ENCODE measurements around the gene NUCB1. TPM values are rescaled to one million over a fixed set of nuclear protein-coding genes. Genes with fewer than 3 reads are reported as not detected.

The NUCB1 gene
- total RNA-seq, 1 experiment from 2014 or later: 142 TPM

DNA sequence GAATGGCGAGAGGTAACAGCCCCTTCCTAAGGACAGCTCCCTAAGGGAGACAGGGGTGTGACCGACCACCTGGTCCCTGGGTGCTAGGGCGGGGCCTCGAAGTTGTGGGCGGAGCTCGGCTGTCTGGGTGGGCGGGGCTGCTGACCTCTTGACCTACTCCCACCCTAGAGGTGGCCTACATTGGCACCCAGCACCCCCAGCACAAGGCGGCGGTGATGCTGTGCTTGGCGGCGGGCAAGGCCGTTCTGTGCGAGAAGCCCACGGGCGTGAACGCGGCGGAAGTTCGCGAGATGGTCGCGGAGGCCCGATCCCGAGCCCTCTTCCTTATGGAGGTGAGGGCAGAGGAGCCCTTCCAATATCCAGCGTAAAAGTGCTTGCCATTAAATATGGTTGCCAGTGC, 35.8 kb downstream of the NUCB1 start:
- Mint-ChIP-seq H3K9me3 (ENCODE audit: unreplicated experiment) (peaks cover 9% of the 10 kb centered on the region), H3K4me1 (ENCODE audit: low read depth, unreplicated experiment) (peaks cover 14% of the 10 kb centered on the region), H3K4me3 (ENCODE audit: unreplicated experiment) (no peak overlapping the region), H3K27ac (ENCODE audit: unreplicated experiment) (no peak overlapping the region), H3K36me3 (ENCODE audit: insufficient read depth, unreplicated experiment) (peaks cover 23% of the 10 kb centered on the region), H3K27me3 (ENCODE audit: insufficient read depth, unreplicated experiment) (no peaks in the 10 kb centered on the region)
- no peaks in the 10 kb centered on the region for H3K27me3 ChIP-seq (replicated peaks; ENCODE audit: control insufficient read depth, insufficient read depth, low read length)
- intact Hi-C loops (cut with micrococcal nuclease; ENCODE audit: unreplicated experiment): no loop called here
- POLR2A ChIA-PET: no interaction called here
- no peak for DNase-seq
- peaks cover 3% of the 10 kb centered on the region for H3K4me1 ChIP-seq
- no peaks in the 10 kb centered on the region for H3K36me3 ChIP-seq (ENCODE audit: control insufficient read depth, insufficient read depth, low read length)
- H3K9me3 ChIP-seq: peaks cover 8% of the 10 kb centered on the region; the same call in 1 of the 2 replicates
- no TSS peak for BruUV-seq (replicated peaks)
- CTCF ChIA-PET: interaction anchor here (0.7 to 1.7 kb wide), 2 partner anchors 15 to 58 kb away, joined by 4 to 7 read pairs; partner anchors contain the start of genes GYS1 and RUVBL2
- TF ChIP-seq, protein P1, sequence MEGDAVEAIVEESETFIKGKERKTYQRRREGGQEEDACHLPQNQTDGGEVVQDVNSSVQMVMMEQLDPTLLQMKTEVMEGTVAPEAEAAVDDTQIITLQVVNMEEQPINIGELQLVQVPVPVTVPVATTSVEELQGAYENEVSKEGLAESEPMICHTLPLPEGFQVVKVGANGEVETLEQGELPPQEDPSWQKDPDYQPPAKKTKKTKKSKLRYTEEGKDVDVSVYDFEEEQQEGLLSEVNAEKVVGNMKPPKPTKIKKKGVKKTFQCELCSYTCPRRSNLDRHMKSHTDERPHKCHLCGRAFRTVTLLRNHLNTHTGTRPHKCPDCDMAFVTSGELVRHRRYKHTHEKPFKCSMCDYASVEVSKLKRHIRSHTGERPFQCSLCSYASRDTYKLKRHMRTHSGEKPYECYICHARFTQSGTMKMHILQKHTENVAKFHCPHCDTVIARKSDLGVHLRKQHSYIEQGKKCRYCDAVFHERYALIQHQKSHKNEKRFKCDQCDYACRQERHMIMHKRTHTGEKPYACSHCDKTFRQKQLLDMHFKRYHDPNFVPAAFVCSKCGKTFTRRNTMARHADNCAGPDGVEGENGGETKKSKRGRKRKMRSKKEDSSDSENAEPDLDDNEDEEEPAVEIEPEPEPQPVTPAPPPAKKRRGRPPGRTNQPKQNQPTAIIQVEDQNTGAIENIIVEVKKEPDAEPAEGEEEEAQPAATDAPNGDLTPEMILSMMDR (IDR thresholded peaks at IDR 0.05; ENCODE audit: insufficient read depth in 1 of 2, low read depth in 1 of 2, low read length in 1 of 2, severe bottlenecking in 1 of 2, unreplicated experiment in 1 of 2): no peak
- H3K4me3 ChIP-seq (ENCODE audit: low read depth, low read length): no peak overlapping the region

DNA sequence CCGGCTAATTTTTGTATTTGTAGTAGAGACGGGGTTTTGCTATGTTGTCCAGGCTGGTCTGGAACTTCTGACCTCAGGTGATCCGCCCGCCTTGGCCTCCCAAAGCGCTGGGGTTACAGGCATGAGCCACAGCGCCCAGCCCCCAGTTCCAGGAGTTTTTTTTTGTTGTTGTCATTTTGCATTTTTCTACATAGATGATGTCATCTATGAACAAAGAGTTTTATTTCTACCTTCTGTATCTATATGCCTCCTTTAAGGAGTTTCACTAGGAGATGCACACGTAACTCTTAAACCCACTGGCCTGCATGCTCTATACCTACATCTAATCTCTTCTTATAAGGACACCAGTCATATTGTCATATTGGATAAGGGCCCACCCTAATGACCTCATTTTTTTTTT, 38.1 kb downstream of the NUCB1 start:
- no peak overlapping the region for H3K27ac Mint-ChIP-seq (ENCODE audit: unreplicated experiment)
- no peaks in the 10 kb centered on the region for H3K27me3 Mint-ChIP-seq (ENCODE audit: insufficient read depth, unreplicated experiment)
- no peak overlapping the region for H3K4me3 ChIP-seq (ENCODE audit: low read depth, low read length)
- peaks cover 3% of the 10 kb centered on the region; the same call in 1 of the 2 replicates for H3K4me1 ChIP-seq
- peaks cover 9% of the 10 kb centered on the region for H3K9me3 Mint-ChIP-seq (ENCODE audit: unreplicated experiment)
- H3K36me3 ChIP-seq (ENCODE audit: control insufficient read depth, insufficient read depth, low read length): no peaks in the 10 kb centered on the region
- CTCF ChIA-PET: interaction anchor here (0.7 kb wide), 1 partner anchor 32 kb away, joined by 4 read pairs; no protein-coding TSS in a partner anchor
- TF ChIP-seq, protein P1 (IDR thresholded peaks at IDR 0.05; ENCODE audit: insufficient read depth in 1 of 2, low read depth in 1 of 2, low read length in 1 of 2, severe bottlenecking in 1 of 2, unreplicated experiment in 1 of 2): no peak
- no TSS peak for BruUV-seq (replicated peaks)
- H3K9me3 ChIP-seq: peaks cover 15% of the 10 kb centered on the region; the same call in 1 of the 2 replicates
- no peaks in the 10 kb centered on the region for H3K27me3 ChIP-seq (replicated peaks; ENCODE audit: control insufficient read depth, insufficient read depth, low read length)
- POLR2A ChIA-PET: no interaction called here
- intact Hi-C loops (cut with micrococcal nuclease; ENCODE audit: unreplicated experiment): no loop called here
- peaks cover 27% of the 10 kb centered on the region for H3K36me3 Mint-ChIP-seq (ENCODE audit: insufficient read depth, unreplicated experiment)
- no peak overlapping the region for H3K4me3 Mint-ChIP-seq (ENCODE audit: unreplicated experiment)
- H3K4me1 Mint-ChIP-seq (ENCODE audit: low read depth, unreplicated experiment): peaks cover 14% of the 10 kb centered on the region
- no peak for DNase-seq

DNA sequence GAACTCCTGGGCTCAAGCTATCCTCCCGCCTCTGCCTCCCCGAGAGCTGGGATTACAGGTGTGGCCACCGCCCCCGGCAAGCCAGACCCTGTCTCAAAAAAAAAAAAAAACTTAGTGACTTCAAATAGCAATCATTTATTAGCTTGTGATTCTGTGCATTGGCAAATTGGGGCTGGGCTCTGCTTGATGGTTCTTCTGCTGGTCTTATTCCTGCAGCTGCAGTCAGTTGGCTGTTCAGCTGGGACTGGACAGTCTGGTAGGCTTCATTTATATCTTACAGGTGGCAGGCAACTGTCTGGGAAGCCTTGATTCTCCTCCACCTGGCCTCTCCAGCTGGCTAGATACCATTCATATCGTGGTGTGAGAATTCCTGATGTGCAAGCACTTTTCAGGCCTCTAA, 40.8 kb downstream of the NUCB1 start:
- no peak overlapping the region for H3K4me3 Mint-ChIP-seq (ENCODE audit: unreplicated experiment)
- Histone ChIP-seq H3K36me3 (ENCODE audit: control insufficient read depth, insufficient read depth, low read length) (no peaks in the 10 kb centered on the region), H3K9me3 (peaks cover 15% of the 10 kb centered on the region; the same call in 1 of the 2 replicates), H3K4me3 (ENCODE audit: low read depth, low read length) (no peak overlapping the region), H3K27me3 (replicated peaks; ENCODE audit: control insufficient read depth, insufficient read depth, low read length) (no peaks in the 10 kb centered on the region), H3K4me1 (no peaks in the 10 kb centered on the region)
- ChIA-PET POLR2A (interaction anchor here (0.6 kb wide), 1 partner anchor 8 kb away, joined by 3 read pairs; no protein-coding TSS in a partner anchor), CTCF (no interaction called here)
- TF ChIP-seq, protein P1 (IDR thresholded peaks at IDR 0.05; ENCODE audit: insufficient read depth in 1 of 2, low read depth in 1 of 2, low read length in 1 of 2, severe bottlenecking in 1 of 2, unreplicated experiment in 1 of 2): no peak
- peaks cover 22% of the 10 kb centered on the region for H3K36me3 Mint-ChIP-seq (ENCODE audit: insufficient read depth, unreplicated experiment)
- peaks cover 9% of the 10 kb centered on the region for H3K9me3 Mint-ChIP-seq (ENCODE audit: unreplicated experiment)
- BruUV-seq (replicated peaks): no TSS peak
- H3K27me3 Mint-ChIP-seq (ENCODE audit: insufficient read depth, unreplicated experiment): no peaks in the 10 kb centered on the region
- intact Hi-C loops (cut with micrococcal nuclease; ENCODE audit: unreplicated experiment): no loop called here
- DNase-seq: no peak
- peaks cover 6% of the 10 kb centered on the region for H3K4me1 Mint-ChIP-seq (ENCODE audit: low read depth, unreplicated experiment)
- no peak overlapping the region for H3K27ac Mint-ChIP-seq (ENCODE audit: unreplicated experiment)
